GM18505 (cell line): ENCODE data around the gene WDR55.
"Not testable (repeated sequence)": the region's sequence is repeated elsewhere in the genome, so short reads cannot be mapped to it uniquely, and the experiment has no call there.

Experiments
- ATAC-seq: cut with Tn5 transposase; IDR thresholded peaks from one replicate; pipeline ENCODE4 v1.9.1; 2021; ENCODE audit not compliant: unreplicated experiment
- POLR2A ChIP-seq: IDR thresholded peaks from 4 replicates; pipeline ENCODE4 v1.6.1; 2011; ENCODE audit warnings: borderline replicate concordance; ENCODE audit not compliant: insufficient read depth, insufficient read length; ENCODE audit errors: extremely low read depth

WDR55 gene

DNA sequence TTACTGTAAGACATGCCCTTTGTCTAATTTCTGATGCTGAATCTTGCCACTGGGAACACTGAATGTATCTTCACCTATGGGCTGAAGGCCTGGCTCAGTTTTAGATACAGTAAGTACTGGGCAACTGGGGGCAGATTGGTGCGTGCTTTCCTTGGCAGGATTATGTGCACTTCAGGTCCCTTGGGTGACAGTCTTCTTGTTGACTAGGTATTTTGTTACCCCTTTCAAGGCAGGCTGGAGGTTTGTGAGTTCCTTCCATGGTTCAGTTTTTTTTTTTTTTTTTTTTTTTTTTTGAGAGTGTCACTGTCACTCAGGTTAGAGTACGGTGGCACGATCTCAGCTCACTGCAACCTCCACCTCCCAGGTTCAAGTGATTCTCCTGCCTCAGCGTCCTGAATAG, 43.1 kb downstream of the WDR55 start:
- TF ChIP-seq POLR2A = no peak
- no peak for ATAC-seq

DNA sequence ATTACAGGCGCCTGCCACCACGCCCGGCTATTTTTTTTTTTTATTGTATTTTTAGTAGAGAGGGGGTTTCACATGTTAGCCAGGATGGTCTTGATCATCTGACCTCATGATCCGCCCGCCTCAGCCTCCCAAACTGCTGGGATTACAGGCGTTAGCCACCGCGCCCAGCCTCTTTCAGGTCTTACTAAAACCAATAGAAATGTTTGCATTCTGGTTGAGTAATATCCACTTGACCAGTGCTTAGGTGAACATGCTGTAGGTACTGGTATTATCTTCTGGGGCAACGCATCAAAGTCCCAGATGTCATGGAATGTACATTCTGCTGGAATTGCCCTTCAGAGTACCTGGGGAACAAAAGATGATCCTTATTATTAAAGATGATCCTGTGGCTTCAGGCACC, 44.1 kb downstream of the WDR55 start:
- ATAC-seq = not testable (repeated sequence)

DNA sequence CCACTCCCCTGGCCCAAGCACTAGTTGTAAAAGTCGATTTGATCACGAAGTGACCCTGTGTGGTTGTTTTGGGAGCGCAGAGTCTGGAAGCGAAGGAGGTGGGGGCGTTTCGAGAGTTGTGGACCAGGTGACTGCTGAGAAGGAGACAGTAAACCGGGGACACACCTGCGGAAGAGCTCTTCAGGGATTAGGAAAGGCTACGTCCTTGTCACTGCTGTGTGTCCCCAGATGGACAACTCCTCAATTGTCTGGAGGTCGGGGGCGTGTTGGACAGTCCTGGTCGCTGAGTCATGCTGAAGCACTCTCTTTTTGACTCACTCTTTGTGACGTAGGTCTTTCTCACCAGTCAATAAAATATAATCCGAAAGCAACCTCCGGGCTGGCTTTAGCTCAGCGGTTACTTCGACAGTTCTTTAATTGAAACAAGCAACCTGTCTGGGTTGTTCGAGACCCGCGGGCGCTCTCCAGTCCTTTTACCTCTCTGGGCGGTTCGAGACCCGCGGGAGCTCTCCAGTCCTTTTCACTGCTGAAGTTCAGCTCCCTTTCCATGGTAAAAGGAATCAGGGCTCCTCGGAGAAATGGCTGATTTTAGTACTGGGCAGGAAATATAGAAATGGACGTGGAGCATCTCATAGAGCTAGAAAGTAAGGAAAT, 46.3 kb downstream of the WDR55 start:
- peak; percentile 85 for ATAC-seq
- TF ChIP-seq POLR2A = peak; percentile 50

DNA sequence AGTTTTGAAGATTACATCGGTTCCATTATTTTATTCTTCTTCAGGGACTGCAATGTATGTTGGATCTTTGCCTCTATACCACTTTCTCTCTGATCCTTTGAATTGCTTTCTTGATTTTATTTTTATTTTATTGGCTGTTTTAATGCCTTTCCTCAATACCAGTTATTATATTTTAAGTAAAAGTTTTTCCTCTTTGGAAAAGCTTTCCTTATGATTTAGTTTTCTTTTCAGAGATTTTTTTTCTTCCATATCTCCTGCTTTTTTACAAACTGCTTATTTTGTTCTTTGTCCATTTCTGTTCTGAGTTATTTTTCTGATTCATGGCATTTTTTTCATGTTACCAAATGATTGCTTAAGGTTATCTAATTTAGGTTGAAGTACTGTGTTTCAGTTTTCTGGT, 47.1 kb downstream of the WDR55 start:
- no peak for TF ChIP-seq POLR2A
- ATAC-seq = no peak

DNA sequence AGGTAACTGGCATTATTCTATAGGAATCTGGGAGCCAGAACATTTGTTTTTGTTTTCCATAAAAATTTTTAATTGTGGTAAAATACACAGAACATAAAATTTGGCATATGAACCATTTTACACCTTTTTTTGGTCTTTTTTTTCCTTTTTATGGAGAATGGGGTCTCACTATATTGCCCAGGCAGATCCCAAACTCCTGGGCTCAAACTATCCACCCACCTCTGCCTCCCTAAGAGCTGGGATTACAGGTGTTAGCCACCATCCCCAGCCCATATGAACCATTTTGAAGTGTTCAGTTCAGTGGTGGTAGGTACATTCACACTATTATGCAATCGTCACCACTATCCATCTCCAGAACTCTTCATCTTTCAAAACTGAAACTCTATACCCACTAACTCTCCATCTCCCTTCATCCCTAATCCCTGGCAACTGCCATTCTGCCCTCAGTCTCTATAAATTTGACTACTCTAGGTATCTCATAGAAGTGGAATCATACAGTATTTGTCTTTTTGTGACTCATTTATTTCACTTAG, 48.9 kb downstream of the WDR55 start:
- ATAC-seq = no peak
- TF ChIP-seq POLR2A = no peak

DNA sequence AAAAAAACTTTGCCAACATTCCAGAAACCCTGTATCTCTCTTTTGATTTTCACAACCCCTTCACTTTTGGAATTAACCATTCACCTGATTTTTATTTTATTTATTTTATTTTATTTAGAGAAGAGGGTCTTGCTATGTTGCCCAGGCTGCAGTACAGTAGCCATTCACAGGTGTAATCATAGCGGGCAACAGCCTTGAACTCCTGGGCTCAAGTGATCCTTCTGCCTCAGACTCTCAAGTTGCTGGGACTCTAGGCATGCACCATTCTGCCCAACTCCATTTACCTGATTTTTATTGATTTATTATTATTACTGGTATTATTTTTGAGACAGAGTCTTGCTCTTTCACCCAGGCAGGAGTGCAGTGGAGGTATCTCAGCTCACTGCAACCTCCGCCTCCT, 51.5 kb downstream of the WDR55 start:
- ATAC-seq = not testable (repeated sequence)

DNA sequence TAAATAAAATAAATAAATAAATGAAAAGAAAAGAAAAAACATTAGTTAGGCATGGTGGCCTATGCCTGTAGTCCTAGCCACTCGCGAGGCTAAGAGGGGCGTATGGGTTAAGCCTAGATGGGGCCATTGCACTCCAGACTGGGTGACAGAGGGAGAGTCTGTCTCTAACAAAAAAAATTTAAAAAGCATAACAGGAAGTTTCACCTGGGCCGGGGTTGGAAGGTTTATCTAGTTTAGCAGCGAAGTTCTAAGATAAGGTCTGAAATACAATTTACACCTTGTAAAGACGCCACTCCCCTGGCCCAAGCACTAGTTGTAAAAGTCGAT, 53.5 kb downstream of the WDR55 start:
- no peak for ATAC-seq
- no peak for TF ChIP-seq POLR2A

DNA sequence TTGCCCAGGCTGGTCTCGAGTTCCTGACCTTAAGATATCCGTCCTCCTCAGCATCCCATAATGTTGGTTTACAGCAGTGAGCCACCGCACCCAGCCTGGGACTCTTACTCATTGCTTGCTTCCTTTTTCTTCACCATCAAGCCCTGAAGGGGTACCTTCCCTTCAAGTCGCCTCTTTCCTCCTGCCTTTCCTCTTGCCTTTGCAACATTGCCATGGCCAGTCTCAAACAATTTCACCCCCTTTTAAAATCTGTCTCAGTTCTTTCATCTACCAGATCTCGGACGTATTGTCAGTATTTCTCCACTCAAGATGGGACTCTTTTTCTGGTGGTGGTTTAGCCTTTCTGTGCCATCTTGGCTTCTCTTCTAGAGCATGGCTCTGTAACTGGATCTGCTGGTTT, 56.0 kb downstream of the WDR55 start:
- ATAC-seq = not testable (repeated sequence)

DNA sequence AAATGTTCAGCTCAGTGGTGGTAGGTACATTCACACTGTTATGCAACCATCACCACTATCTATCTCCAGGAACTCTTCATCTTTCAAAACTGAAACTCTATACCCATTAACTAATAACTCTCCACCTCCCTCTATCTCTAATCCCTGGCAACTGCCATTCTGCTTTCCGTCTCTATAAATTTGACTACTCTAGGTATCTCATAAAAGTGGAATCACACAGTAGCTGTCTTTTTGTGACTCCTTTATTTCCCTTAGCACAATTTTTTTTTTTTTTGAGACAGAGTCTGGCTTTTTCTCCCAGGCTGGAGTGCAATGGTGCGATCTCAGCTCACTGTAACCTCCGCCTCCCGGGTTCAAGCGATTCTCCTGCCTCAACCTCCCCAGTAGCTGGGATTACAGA, 56.7 kb downstream of the WDR55 start:
- not testable (repeated sequence) for ATAC-seq
